Measurements from ENCODE around the gene ERG. TPM values are rescaled to one million over a fixed set of nuclear protein-coding genes. Genes with fewer than 3 reads are reported as not detected.

ERG gene
- total RNA-seq, 1 donor from 2014 or later, result not detected

- H3K36me3 Mint-ChIP-seq (ENCODE audit: insufficient read depth), result no peaks in the 10 kb centered on the region
These were observed 96.0 kb downstream of the ERG start for GRCh38 chr21:38402291-38402690.

DNA sequence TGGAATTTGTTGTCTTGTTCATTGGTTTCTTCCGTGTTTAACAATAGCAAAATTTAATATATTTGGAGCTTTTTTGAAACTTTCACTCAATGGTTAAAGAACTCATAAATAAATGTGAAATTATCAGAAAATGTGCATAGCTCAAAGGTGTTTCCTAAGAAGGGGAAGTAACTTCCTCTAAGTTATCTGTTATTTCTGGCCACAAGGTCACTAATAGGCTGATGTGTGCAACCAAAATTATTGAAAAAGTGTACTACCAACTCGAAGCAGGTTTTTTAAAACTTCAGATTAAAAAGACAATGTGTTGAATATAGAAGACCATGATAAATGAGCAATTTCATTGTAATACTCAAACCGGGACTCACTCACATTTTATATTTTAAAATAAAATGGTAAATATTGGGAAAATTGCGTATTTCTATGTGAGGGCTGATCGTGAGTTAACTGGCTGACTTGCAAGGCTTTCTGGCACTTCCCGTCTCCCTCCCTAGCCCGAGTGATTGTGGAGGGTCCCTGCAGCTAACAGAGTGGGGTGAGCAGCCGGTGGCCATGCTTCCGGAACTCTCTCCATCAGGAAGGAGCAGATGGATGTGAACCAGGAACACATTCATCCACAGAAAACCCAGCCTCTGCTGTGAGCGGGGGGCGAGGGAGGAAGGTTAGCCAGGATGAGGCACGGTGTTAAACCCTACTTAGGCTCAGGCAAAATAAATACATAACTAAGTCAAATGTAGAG is 96.9 kb downstream of the ERG start:
- Mint-ChIP-seq H3K36me3 (ENCODE audit: insufficient read depth) (no peaks in the 10 kb centered on the region), H3K9me3 (ENCODE audit: low read depth) (no peaks in the 10 kb centered on the region), H3K27ac (no peak overlapping the region), H3K4me3 (ENCODE audit: low read depth) (no peak overlapping the region), H3K27me3 (peaks cover 31% of the 10 kb centered on the region), H3K4me1 (ENCODE audit: low read depth) (no peaks in the 10 kb centered on the region)
- TF ChIP-seq CTCF (IDR thresholded peaks at IDR 0.05; ENCODE audit: unreplicated experiment), result no peak
- DNase-seq (ENCODE audit: low spot score, unreplicated experiment), result no peak

More at GRCh38 chr21:38402291-38402690, 96.0 kb downstream of the ERG start:
- Mint-ChIP-seq H3K27ac (no peak overlapping the region), H3K4me3 (ENCODE audit: low read depth) (no peak overlapping the region), H3K27me3 (peaks cover 24% of the 10 kb centered on the region), H3K9me3 (ENCODE audit: low read depth) (no peaks in the 10 kb centered on the region), H3K4me1 (ENCODE audit: low read depth) (no peaks in the 10 kb centered on the region)
- no peak for TF ChIP-seq CTCF (IDR thresholded peaks at IDR 0.05; ENCODE audit: unreplicated experiment)
- DNase-seq (ENCODE audit: low spot score, unreplicated experiment), result no peak

DNA sequence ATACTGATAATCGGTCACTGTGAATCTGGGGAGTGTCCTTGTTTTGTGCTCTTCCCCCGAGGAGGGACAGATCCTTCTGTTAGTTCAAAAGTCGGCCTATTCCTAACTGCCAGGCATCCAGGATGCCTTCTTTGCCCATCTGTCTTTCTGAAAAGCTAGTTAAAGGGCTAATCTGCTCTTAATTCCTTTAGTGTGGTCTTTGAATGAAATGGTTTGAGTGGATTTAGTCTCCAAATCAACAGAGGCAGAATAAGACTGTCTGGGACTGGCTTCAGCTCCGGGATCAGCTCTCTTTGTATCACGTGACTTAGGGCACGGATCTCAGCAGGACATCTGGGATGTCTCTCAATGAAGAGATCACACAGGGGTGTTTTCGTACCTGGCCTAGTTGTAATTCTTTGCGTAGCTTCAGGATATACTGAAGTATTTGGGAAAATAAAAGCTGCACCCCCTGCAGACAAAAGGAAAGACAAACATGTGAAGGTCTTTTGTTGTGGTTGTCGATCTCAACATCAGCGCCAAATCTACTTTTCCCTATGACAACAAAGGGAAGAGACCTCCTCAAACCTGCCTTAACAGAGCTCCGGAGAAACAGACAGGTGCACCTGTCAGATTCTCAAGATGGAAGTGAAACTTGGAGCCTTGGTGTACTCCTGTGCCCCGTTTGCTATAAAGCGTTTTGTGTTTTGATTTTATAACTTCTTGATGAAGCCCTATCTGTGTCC is 97.9 kb downstream of the ERG start:
- peaks cover 39% of the 10 kb centered on the region for H3K27me3 Mint-ChIP-seq
- H3K27ac Mint-ChIP-seq, result no peak overlapping the region
- no peak overlapping the region for H3K4me3 Mint-ChIP-seq (ENCODE audit: low read depth)
- no peak for TF ChIP-seq CTCF (IDR thresholded peaks at IDR 0.05; ENCODE audit: unreplicated experiment)
- no peaks in the 10 kb centered on the region for H3K36me3 Mint-ChIP-seq (ENCODE audit: insufficient read depth)
- DNase-seq (ENCODE audit: low spot score, unreplicated experiment), result no peak
- no peaks in the 10 kb centered on the region for H3K9me3 Mint-ChIP-seq (ENCODE audit: low read depth)
- no peaks in the 10 kb centered on the region for H3K4me1 Mint-ChIP-seq (ENCODE audit: low read depth)

GRCh38 chr21:38399103-38399502 is 99.2 kb downstream of the ERG start:
- no peaks in the 10 kb centered on the region for H3K9me3 Mint-ChIP-seq (ENCODE audit: low read depth)
- no peak overlapping the region for H3K27ac Mint-ChIP-seq
- no peaks in the 10 kb centered on the region for H3K4me1 Mint-ChIP-seq (ENCODE audit: low read depth)
- no peak for TF ChIP-seq CTCF (IDR thresholded peaks at IDR 0.05; ENCODE audit: unreplicated experiment)
- H3K27me3 Mint-ChIP-seq, result peaks cover 36% of the 10 kb centered on the region
- no peak overlapping the region for H3K4me3 Mint-ChIP-seq (ENCODE audit: low read depth)
- no peak for DNase-seq (ENCODE audit: low spot score, unreplicated experiment)
- no peaks in the 10 kb centered on the region for H3K36me3 Mint-ChIP-seq (ENCODE audit: insufficient read depth)

- no peak overlapping the region for H3K27ac Mint-ChIP-seq
- H3K9me3 Mint-ChIP-seq (ENCODE audit: low read depth), result no peaks in the 10 kb centered on the region
- TF ChIP-seq CTCF (IDR thresholded peaks at IDR 0.05; ENCODE audit: unreplicated experiment), result no peak
- no peak for DNase-seq (ENCODE audit: low spot score, unreplicated experiment)
- H3K36me3 Mint-ChIP-seq (ENCODE audit: insufficient read depth), result no peaks in the 10 kb centered on the region
- no peak overlapping the region for H3K4me3 Mint-ChIP-seq (ENCODE audit: low read depth)
- H3K4me1 Mint-ChIP-seq (ENCODE audit: low read depth), result no peaks in the 10 kb centered on the region
- peaks cover 32% of the 10 kb centered on the region for H3K27me3 Mint-ChIP-seq
These were observed 102.0 kb downstream of the ERG start for GRCh38 chr21:38396325-38396724.
